B cell (primary cell): Measurements from ENCODE around the gene PARP15. TPM values are rescaled to one million over a fixed set of nuclear protein-coding genes. Genes with fewer than 3 reads are reported as not detected.

Source experiments
- ATAC-seq: fragments of 200-7000 bp; cut with Tn5 transposase; one replicate; pipeline ENCODE4 v1.10.0; 2021; ENCODE audit warnings: low read depth, mild to moderate bottlenecking, moderate number of reproducible peaks, moderate library complexity
- CTCF ChIA-PET: fragments of 350-600 bp; sonication (Branson Sonifier 250); formaldehyde crosslinking; loops from one replicate; lab custom pipeline; 2021; ENCODE audit warnings: antibody characterized with exemption, inconsistent platforms; lab: Charles Lee
- POLR2A ChIA-PET: fragments of 350-600 bp; sonication (Branson Sonifier 250); formaldehyde crosslinking; loops from one replicate; lab custom pipeline; 2021; ENCODE audit warnings: antibody characterized with exemption; lab: Charles Lee
- DNase-seq: peaks from one replicate; pipeline ENCODE4 v3.0.0; 2013
- H2AFZ ChIP-seq: 2 replicates; pipeline ENCODE4 v1.6.1; 2012; ENCODE audit warnings: mild to moderate bottlenecking, low read depth, low read length; ENCODE audit not compliant: insufficient read depth, poor library complexity, severe bottlenecking
- H3K27ac ChIP-seq, 2 donors: 1 replicate in 1 of 2; 2 replicates in 1 of 2; pipeline ENCODE4 v1.5.1; 2012 to 2013; ENCODE audit warnings: low read length in 2 of 2, mild to moderate bottlenecking in 2 of 2, moderate library complexity in 1 of 2
- H3K27me3 ChIP-seq, 4 experiments: fragments of 200-600 bp in 1 of 4; sonication (generic) in 1 of 4; replicated peaks in 1 of 4; 1 replicate in 2 of 4; 2 replicates in 2 of 4; pipeline versions ENCODE4 v1.6.1 to v1.7.0; 2013 to 2016; ENCODE audit warnings: low read length in 3 of 4, mild to moderate bottlenecking in 2 of 4, mixed read lengths in 1 of 4, moderate library complexity in 1 of 4; ENCODE audit not compliant: insufficient read depth in 4 of 4, control insufficient read depth in 3 of 4; ENCODE audit errors: control extremely low read depth in 1 of 4
- H3K36me3 ChIP-seq, 2 experiments: replicated peaks in 1 of 2; 1 replicate in 1 of 2; 2 replicates in 1 of 2; pipeline versions ENCODE4 v1.6.1 to v1.7.1; 2013; ENCODE audit warnings: low read length in 1 of 2; ENCODE audit not compliant: insufficient read depth in 2 of 2, control insufficient read depth in 1 of 2; ENCODE audit errors: control extremely low read depth in 1 of 2, extremely low read depth in 1 of 2
- H3K4me1 ChIP-seq, 2 donors: fragments of 200-600 bp in 1 of 2; sonication (generic) in 1 of 2; 1 replicate in 1 of 2; 2 replicates in 1 of 2; pipeline versions ENCODE4 v1.5.1 to v1.6.1; 2013 to 2017; ENCODE audit warnings: low read length in 2 of 2; ENCODE audit not compliant: control insufficient read depth in 2 of 2, insufficient read depth in 2 of 2
- H3K4me2 ChIP-seq: replicated peaks from 2 replicates; pipeline ENCODE3; 2012; ENCODE audit warnings: mild to moderate bottlenecking, low read depth, low read length; ENCODE audit not compliant: poor library complexity, severe bottlenecking
- H3K4me3 ChIP-seq, 5 experiments: fragments of 200-600 bp in 1 of 5; sonication (generic) in 1 of 5; 1 replicate in 3 of 5; 2 replicates in 2 of 5; pipeline versions ENCODE4 v1.5.1 to v1.7.0; 2011 to 2016; ENCODE audit warnings: low read length in 4 of 5, mild to moderate bottlenecking in 4 of 5, low read depth in 2 of 5, control low read depth in 1 of 5, moderate library complexity in 1 of 5; ENCODE audit not compliant: insufficient read depth in 1 of 5; ENCODE audit errors: control extremely low read depth in 1 of 5, extremely low read depth in 1 of 5
- H3K79me2 ChIP-seq: fragments of 200-600 bp; sonication (generic); one replicate; pipeline ENCODE4 v1.6.0; 2016; ENCODE audit warnings: low read length; ENCODE audit not compliant: control insufficient read depth, insufficient read depth
- H3K9ac ChIP-seq: fragments of 200-600 bp; sonication (generic); 2 replicates; pipeline ENCODE4 v1.6.1; 2017; ENCODE audit warnings: mild to moderate bottlenecking, low read length, moderate library complexity
- H3K9me3 ChIP-seq, 3 donors: one replicate each; pipeline versions ENCODE4 v1.6.1 to v1.7.1; 2013; ENCODE audit warnings: low read length in 2 of 3; ENCODE audit not compliant: control insufficient read depth in 2 of 3, insufficient read depth in 1 of 3; ENCODE audit errors: control extremely low read depth in 1 of 3
- H4K20me1 ChIP-seq: 2 replicates; pipeline ENCODE4 v1.6.0; 2012; ENCODE audit warnings: mild to moderate bottlenecking, low read length; ENCODE audit not compliant: insufficient read depth, control insufficient read depth, poor library complexity, severe bottlenecking
- H3K27ac Mint-ChIP-seq: one replicate; pipeline ENCODE4 v1.8.0; 2021; ENCODE audit warnings: mixed read lengths
- H3K27me3 Mint-ChIP-seq: one replicate; pipeline ENCODE4 v1.8.0; 2021; ENCODE audit warnings: mixed read lengths
- H3K4me1 Mint-ChIP-seq: one replicate; pipeline ENCODE4 v1.8.0; 2021; ENCODE audit warnings: mixed read lengths
- H3K4me3 Mint-ChIP-seq: one replicate; pipeline ENCODE4 v1.8.0; 2021; ENCODE audit warnings: mixed read lengths
- H3K9me3 Mint-ChIP-seq: one replicate; pipeline ENCODE4 v1.8.0; 2022; ENCODE audit warnings: mixed read lengths; ENCODE audit not compliant: insufficient read depth
- CTCF ChIP-seq: fragments of 200-600 bp; IDR thresholded peaks from one replicate; pipeline ENCODE4 v1.8.0; 2022; ENCODE audit warnings: antibody characterized with exemption, mild to moderate bottlenecking
- EZH2 ChIP-seq: IDR thresholded peaks from 2 replicates; pipeline ENCODE4 v1.6.1; 2012; ENCODE audit warnings: borderline replicate concordance, low read depth, mild to moderate bottlenecking, moderate library complexity, low read length; ENCODE audit not compliant: insufficient read depth, poor library complexity, severe bottlenecking
- whole genome bisulfite sequencing: methylation state at CpG from one replicate; pipeline ENCODE4 v1.1.5; 2013; ENCODE audit warnings: missing lambda C conversion rate; ENCODE audit not compliant: insufficient coverage; 5-methylcytosine and 5-hydroxymethylcytosine counted together
- intact Hi-C: fragments of 100-400 bp; cut with micrococcal nuclease; formaldehyde crosslinking; loops from one replicate; pipeline ENCODE4 v1.10.0; 2022
- polyA plus RNA-seq: library from polyadenylated mRNA; depleted of rRNA; stranded (reverse); fragments of >200 nt; gene quantifications from 2 replicates; pipeline ENCODE4 v1.2.3, GENCODE V29; 2012
- total RNA-seq, 2 donors: library from RNA; stranded (reverse); fragments of 120-200 nt in 1 of 2; gene quantifications; 1 replicate in 1 of 2; 2 replicates in 1 of 2; pipeline versions ENCODE4 v1.2.3 to v1.2.4, GENCODE V29; 2013 to 2022

PARP15 gene
- total and polyA plus RNA-seq, 2 donors (not counting 1 experiment from before 2014, with no cell fraction given), result 172 to 307 TPM

- H3K4me1 Mint-ChIP-seq, result peaks cover 68% of the 10 kb centered on the region
These were observed 8.6 kb downstream of the PARP15 start for GRCh38 chr3:122586098-122586497.

More at GRCh38 chr3:122586098-122586497, 8.6 kb downstream of the PARP15 start:
- DNase-seq (no peak), ATAC-seq (no peak)
- no peak overlapping the region for H3K4me2 ChIP-seq
- peak overlapping the region; percentile 62 for H3K27ac Mint-ChIP-seq
- peak overlapping the region; percentile 7 to 44 for H3K27ac ChIP-seq
- H3K9me3 Mint-ChIP-seq, result peaks cover 1% of the 10 kb centered on the region
- intact Hi-C loops, result no loop called here
- H3K4me3 Mint-ChIP-seq, result no peak overlapping the region
- H3K36me3 ChIP-seq, result peaks cover 3 to 37% of the 10 kb centered on the region in 2 experiments
- ChIA-PET POLR2A (no interaction called here), CTCF (no interaction called here)
- no peak overlapping the region for H2AFZ ChIP-seq
- H3K4me1 ChIP-seq, result peaks cover 26 to 44% of the 10 kb centered on the region in 2 donors
- TF ChIP-seq CTCF (no peak), EZH2 (no peak)
- H3K9ac ChIP-seq, result no peak overlapping the region
- peaks cover 100% of the 10 kb centered on the region for H3K79me2 ChIP-seq
- WGBS, result no CpG with 5 or more reads among the region's 1 CpG
- no peak overlapping the region for H3K4me3 ChIP-seq
- H3K27me3 Mint-ChIP-seq, result no peaks in the 10 kb centered on the region
- H3K9me3 ChIP-seq, result peaks cover 4 to 22% (median 12%) of the 10 kb centered on the region in 3 donors
- peaks cover 16% of the 10 kb centered on the region for H4K20me1 ChIP-seq
- H3K27me3 ChIP-seq, result no peaks in the 10 kb centered on the region
